Loucy (cell line): ENCODE data around the gene MC2R.

Experiments used
- EZH2phosphoT487 ChIP-seq: fragments of 200-600 bp; IDR thresholded peaks from 2 replicates; pipeline ENCODE4 v1.6.1; 2018; ENCODE audit warnings: antibody characterized with exemption, mild to moderate bottlenecking, moderate library complexity, borderline replicate concordance
- TF ChIP-seq, protein P1 (sequence below): fragments of 200-600 bp; sonication (generic); conservative IDR thresholded peaks from 2 replicates; pipeline ENCODE4 v1.5.1; 2014; ENCODE audit warnings: mild to moderate bottlenecking, antibody characterized with exemption, low read length

DNA sequence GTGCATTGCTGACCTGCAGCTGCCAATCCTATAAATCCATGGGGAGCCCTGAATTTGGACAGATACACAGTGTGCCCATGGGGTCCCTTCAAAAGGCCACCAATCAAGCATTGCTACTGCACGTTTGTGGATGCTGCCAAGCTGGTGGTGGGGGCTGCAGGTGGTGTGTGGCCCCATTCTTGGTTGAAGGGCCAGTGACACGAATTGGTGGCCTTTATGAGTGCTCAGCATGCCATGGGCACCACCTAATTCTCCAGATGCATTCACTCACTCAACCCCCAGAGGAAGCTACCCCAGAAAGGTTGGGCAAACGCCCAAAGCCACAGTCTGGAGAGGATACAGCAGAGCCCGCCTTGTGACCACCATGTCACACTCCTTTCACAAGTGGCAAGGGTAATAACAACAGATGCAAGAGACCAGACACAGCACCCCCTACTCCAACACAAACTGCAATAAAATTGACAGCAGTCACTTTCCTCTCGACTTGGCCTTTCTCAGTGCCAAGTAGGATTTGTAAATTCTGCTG lies 27.1 kb downstream of the MC2R start:
- TF ChIP-seq, protein P1, sequence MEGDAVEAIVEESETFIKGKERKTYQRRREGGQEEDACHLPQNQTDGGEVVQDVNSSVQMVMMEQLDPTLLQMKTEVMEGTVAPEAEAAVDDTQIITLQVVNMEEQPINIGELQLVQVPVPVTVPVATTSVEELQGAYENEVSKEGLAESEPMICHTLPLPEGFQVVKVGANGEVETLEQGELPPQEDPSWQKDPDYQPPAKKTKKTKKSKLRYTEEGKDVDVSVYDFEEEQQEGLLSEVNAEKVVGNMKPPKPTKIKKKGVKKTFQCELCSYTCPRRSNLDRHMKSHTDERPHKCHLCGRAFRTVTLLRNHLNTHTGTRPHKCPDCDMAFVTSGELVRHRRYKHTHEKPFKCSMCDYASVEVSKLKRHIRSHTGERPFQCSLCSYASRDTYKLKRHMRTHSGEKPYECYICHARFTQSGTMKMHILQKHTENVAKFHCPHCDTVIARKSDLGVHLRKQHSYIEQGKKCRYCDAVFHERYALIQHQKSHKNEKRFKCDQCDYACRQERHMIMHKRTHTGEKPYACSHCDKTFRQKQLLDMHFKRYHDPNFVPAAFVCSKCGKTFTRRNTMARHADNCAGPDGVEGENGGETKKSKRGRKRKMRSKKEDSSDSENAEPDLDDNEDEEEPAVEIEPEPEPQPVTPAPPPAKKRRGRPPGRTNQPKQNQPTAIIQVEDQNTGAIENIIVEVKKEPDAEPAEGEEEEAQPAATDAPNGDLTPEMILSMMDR, result no peak
- no peak for TF ChIP-seq EZH2phosphoT487
